ENCODE results near the gene LACRT. TPM values are rescaled to one million over a fixed set of nuclear protein-coding genes. Genes with fewer than 3 reads are reported as not detected.

LACRT gene
- total RNA-seq, 2 experiments from 2014 or later = not detected

DNA sequence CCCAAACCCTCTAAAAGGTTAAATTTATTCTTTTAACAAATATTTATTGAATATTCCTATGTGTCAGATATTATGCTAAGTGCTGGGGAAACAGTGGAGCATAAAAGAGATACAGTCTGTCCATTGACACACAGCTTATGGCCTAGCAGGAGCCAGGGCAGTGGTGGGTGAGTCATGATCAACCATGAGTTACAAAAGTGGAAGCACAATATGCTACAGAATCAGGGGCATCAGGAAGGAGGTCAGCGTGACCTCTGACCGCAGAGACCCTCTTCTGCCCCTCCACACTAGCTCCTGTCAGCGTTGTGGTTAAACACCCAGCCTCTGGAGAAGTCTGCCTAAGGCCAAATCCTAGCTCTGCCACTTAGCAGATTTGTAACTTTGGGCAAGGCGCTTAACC, 41.6 kb downstream of the LACRT start:
- no peak overlapping the region for H3K4me3 ChIP-seq (ENCODE audit: low read length)
- intact Hi-C loops (cut with DNase I, micrococcal nuclease) = loop anchor here in 1 of 2 experiments (10.0 kb wide), 1 partner anchor 402 kb away; no protein-coding TSS in a partner anchor
- peaks cover 13% of the 10 kb centered on the region for H3K4me1 ChIP-seq (ENCODE audit: insufficient read depth, low read length)
- H3K9me3 Mint-ChIP-seq = no peaks in the 10 kb centered on the region
- H3K4me1 Mint-ChIP-seq (ENCODE audit: low read depth) = peaks cover 10% of the 10 kb centered on the region
- H3K27ac ChIP-seq (ENCODE audit: low read depth in 1 of 2, low read length in 2 of 2) = no peak overlapping the region
- POLR2A ChIA-PET = no interaction called here
- DNase-seq (no peak), ATAC-seq (ENCODE audit: poor library complexity) (no peak)
- no peaks in the 10 kb centered on the region for H3K36me3 Mint-ChIP-seq (ENCODE audit: low read depth)
- H3K4me3 Mint-ChIP-seq = no peak overlapping the region
- peaks cover 16 to 18% of the 10 kb centered on the region in 2 experiments for H3K27me3 ChIP-seq (ENCODE audit: control insufficient read depth in 1 of 2, insufficient read depth in 2 of 2, low read length in 2 of 2)
- H3K27ac Mint-ChIP-seq = no peak overlapping the region
- H3K36me3 ChIP-seq (ENCODE audit: insufficient read depth, low read length) = no peaks in the 10 kb centered on the region
- peaks cover 0 to under 1% of the 10 kb centered on the region in 2 experiments for H3K9me3 ChIP-seq (ENCODE audit: control insufficient read depth in 1 of 2, insufficient read depth in 1 of 2, low read length in 2 of 2)
- CTCF ChIA-PET = interaction anchor here (0.8 kb wide), 1 partner anchor 10 kb away, joined by 3 read pairs; no protein-coding TSS in a partner anchor
- peaks cover 35% of the 10 kb centered on the region for H3K27me3 Mint-ChIP-seq
- TF ChIP-seq, protein P1, sequence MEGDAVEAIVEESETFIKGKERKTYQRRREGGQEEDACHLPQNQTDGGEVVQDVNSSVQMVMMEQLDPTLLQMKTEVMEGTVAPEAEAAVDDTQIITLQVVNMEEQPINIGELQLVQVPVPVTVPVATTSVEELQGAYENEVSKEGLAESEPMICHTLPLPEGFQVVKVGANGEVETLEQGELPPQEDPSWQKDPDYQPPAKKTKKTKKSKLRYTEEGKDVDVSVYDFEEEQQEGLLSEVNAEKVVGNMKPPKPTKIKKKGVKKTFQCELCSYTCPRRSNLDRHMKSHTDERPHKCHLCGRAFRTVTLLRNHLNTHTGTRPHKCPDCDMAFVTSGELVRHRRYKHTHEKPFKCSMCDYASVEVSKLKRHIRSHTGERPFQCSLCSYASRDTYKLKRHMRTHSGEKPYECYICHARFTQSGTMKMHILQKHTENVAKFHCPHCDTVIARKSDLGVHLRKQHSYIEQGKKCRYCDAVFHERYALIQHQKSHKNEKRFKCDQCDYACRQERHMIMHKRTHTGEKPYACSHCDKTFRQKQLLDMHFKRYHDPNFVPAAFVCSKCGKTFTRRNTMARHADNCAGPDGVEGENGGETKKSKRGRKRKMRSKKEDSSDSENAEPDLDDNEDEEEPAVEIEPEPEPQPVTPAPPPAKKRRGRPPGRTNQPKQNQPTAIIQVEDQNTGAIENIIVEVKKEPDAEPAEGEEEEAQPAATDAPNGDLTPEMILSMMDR (IDR thresholded peaks at IDR 0.05) = no peak

DNA sequence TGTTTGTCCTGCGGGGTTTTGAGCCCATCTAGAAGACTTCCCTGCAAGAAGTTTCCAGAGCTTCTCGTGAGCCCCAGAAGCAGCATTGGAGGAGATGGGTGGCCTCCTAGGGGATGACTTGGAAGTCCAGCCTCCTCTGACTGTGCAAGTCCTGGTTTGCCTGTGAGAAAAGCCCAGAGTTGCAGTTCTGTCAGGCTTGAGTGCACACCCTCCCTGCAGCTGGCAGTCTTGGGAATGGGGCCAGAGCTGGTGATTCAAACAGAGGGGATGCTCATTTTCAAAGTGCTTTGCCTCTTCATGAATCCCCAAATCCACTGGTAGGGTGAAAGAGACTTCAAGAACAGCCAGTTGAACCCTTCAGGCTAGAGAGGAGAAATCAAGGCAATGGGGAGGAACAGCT, 42.4 kb downstream of the LACRT start:
- H3K9me3 ChIP-seq (ENCODE audit: control insufficient read depth in 1 of 2, insufficient read depth in 1 of 2, low read length in 2 of 2) = peaks cover 0 to 6% of the 10 kb centered on the region in 2 experiments
- intact Hi-C loops (cut with DNase I, micrococcal nuclease) = loop anchor here in 1 of 2 experiments (10.0 kb wide), 1 partner anchor 402 kb away; no protein-coding TSS in a partner anchor
- no peaks in the 10 kb centered on the region for H3K36me3 ChIP-seq (ENCODE audit: insufficient read depth, low read length)
- DNase-seq (no peak), ATAC-seq (ENCODE audit: poor library complexity) (no peak)
- Mint-ChIP-seq H3K27ac (no peak overlapping the region), H3K36me3 (ENCODE audit: low read depth) (no peaks in the 10 kb centered on the region), H3K4me1 (ENCODE audit: low read depth) (peaks cover 10% of the 10 kb centered on the region), H3K9me3 (no peaks in the 10 kb centered on the region), H3K4me3 (no peak overlapping the region), H3K27me3 (peaks cover 43% of the 10 kb centered on the region)
- H3K4me1 ChIP-seq (ENCODE audit: insufficient read depth, low read length) = peaks cover 16% of the 10 kb centered on the region
- no peak overlapping the region for H3K27ac ChIP-seq (ENCODE audit: low read depth in 1 of 2, low read length in 2 of 2)
- H3K27me3 ChIP-seq (ENCODE audit: control insufficient read depth in 1 of 2, insufficient read depth in 2 of 2, low read length in 2 of 2) = peaks cover 23 to 25% of the 10 kb centered on the region in 2 experiments
- CTCF ChIA-PET = no interaction called here
- no peak overlapping the region for H3K4me3 ChIP-seq (ENCODE audit: low read length)
- TF ChIP-seq, protein P1 (IDR thresholded peaks at IDR 0.05) = no peak
- POLR2A ChIA-PET = no interaction called here

DNA sequence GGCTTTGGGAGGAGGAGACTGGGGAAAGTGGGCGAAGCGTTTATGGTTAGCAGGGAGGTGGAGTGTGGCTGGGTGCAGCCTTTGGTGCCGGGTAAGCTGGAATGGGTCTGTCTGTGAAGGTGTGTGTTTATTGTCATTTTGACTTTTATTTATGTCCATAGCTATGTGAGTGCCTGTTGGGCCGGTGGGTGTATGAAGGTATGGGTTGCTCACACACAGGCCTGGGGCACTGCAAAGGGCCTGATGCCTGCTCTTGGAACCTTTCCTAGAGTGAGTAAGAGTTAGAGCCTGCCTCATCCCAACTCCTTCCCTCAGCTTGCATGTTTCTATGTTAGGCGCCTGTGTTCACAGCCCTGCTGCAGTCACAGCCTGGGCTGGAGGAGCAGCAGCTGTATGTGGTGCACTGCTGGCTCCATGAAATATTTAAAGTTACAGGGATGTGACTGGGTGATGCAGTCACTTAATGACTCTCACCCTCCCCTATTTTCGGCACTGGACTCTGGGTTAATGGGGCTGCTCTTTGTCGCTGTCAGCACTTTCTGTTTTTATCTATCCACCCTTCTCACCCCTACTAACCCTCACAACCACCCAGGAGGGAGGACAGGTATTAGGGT, 43.6 kb downstream of the LACRT start:
- DNase-seq (no peak), ATAC-seq (ENCODE audit: poor library complexity) (no peak)
- no peak overlapping the region for H3K4me3 ChIP-seq (ENCODE audit: low read length)
- H3K36me3 Mint-ChIP-seq (ENCODE audit: low read depth) = no peaks in the 10 kb centered on the region
- H3K27me3 ChIP-seq (ENCODE audit: control insufficient read depth in 1 of 2, insufficient read depth in 2 of 2, low read length in 2 of 2) = peaks cover 30 to 37% of the 10 kb centered on the region in 2 experiments
- no peak overlapping the region for H3K27ac ChIP-seq (ENCODE audit: low read depth in 1 of 2, low read length in 2 of 2)
- no peaks in the 10 kb centered on the region for H3K36me3 ChIP-seq (ENCODE audit: insufficient read depth, low read length)
- H3K27me3 Mint-ChIP-seq = peaks cover 54% of the 10 kb centered on the region
- CTCF ChIA-PET = interaction anchor here (1.0 kb wide), 1 partner anchor 11 kb away, joined by 3 read pairs; no protein-coding TSS in a partner anchor
- H3K9me3 Mint-ChIP-seq = no peaks in the 10 kb centered on the region
- peaks cover 0 to 6% of the 10 kb centered on the region in 2 experiments for H3K9me3 ChIP-seq (ENCODE audit: control insufficient read depth in 1 of 2, insufficient read depth in 1 of 2, low read length in 2 of 2)
- POLR2A ChIA-PET = no interaction called here
- peaks cover 10% of the 10 kb centered on the region for H3K4me1 Mint-ChIP-seq (ENCODE audit: low read depth)
- TF ChIP-seq, protein P1 (IDR thresholded peaks at IDR 0.05) = no peak
- no peak overlapping the region for H3K27ac Mint-ChIP-seq
- no peak overlapping the region for H3K4me3 Mint-ChIP-seq
- intact Hi-C loops (cut with DNase I, micrococcal nuclease) = loop anchor here in 1 of 2 experiments (10.0 kb wide), 1 partner anchor 404 kb away; no protein-coding TSS in a partner anchor
- peaks cover 11% of the 10 kb centered on the region for H3K4me1 ChIP-seq (ENCODE audit: insufficient read depth, low read length)

Measured in CD4-positive, alpha-beta T cell (primary cell).